Hippocampal formation (tissue), 2 donors: ENCODE data around the gene GDPD4.

Source experiments
- DNase-seq, 2 donors: peaks; one replicate each; lab custom pipeline; 2025; lab: John Stamatoyannopoulos, UW

GDPD4 gene

GRCh38 chr11:77233011-77233410 is 68.5 kb downstream of the GDPD4 start:
- DNase-seq = no peak

- no peak for DNase-seq
These were observed 69.2 kb downstream of the GDPD4 start for GRCh38 chr11:77232242-77232641.

GRCh38 chr11:77231800-77232199 is 69.7 kb downstream of the GDPD4 start:
- no peak for DNase-seq

GRCh38 chr11:77230878-77231605 is 70.4 kb downstream of the GDPD4 start:
- no peak for DNase-seq

GRCh38 chr11:77223797-77224196 is 77.7 kb downstream of the GDPD4 start:
- DNase-seq = no peak

- DNase-seq = no peak
These were observed 84.3 kb downstream of the GDPD4 start for GRCh38 chr11:77217156-77217555.

GRCh38 chr11:77215106-77215505 is 86.4 kb downstream of the GDPD4 start:
- no peak for DNase-seq

- no peak for DNase-seq
These were observed 86.9 kb downstream of the GDPD4 start for GRCh38 chr11:77214557-77214956.

- DNase-seq = no peak
These were observed 87.7 kb downstream of the GDPD4 start for GRCh38 chr11:77213589-77214428.

GRCh38 chr11:77213029-77213579 is 88.4 kb downstream of the GDPD4 start:
- DNase-seq = no peak

- DNase-seq = no peak
These were observed 89.0 kb downstream of the GDPD4 start for GRCh38 chr11:77212314-77213007.

- DNase-seq = no peak
These were observed 89.8 kb downstream of the GDPD4 start for GRCh38 chr11:77211594-77212251.

GRCh38 chr11:77211040-77211451 is 90.4 kb downstream of the GDPD4 start:
- DNase-seq = no peak

GRCh38 chr11:77209663-77210062 is 91.8 kb downstream of the GDPD4 start:
- no peak for DNase-seq

- no peak for DNase-seq
These were observed 93.0 kb downstream of the GDPD4 start for GRCh38 chr11:77208535-77208934.

- DNase-seq = no peak
These were observed 93.7 kb downstream of the GDPD4 start for GRCh38 chr11:77207618-77208313.

GRCh38 chr11:77207019-77207485 is 94.4 kb downstream of the GDPD4 start:
- DNase-seq = no peak

GRCh38 chr11:77206264-77207018 is 95.0 kb downstream of the GDPD4 start:
- DNase-seq = no peak

- no peak for DNase-seq
These were observed 95.8 kb downstream of the GDPD4 start for GRCh38 chr11:77205467-77206263.
